Neuronal stem cell (in vitro differentiated cells): Measurements from ENCODE around the gene ARSA.

Experiments
- DNase-seq: peaks from one replicate; pipeline ENCODE4 v3.0.0-alpha.2; 2013; ENCODE audit warnings: low spot score
- H2AFZ ChIP-seq: one replicate; pipeline ENCODE4 v1.6.1; 2013; ENCODE audit warnings: mild to moderate bottlenecking, low read length, inconsistent platforms
- H2AK5ac ChIP-seq: 2 replicates; pipeline ENCODE4 v1.6.1; 2013; ENCODE audit warnings: low read depth, mild to moderate bottlenecking, inconsistent platforms, low read length, moderate library complexity, mixed read lengths
- H2BK120ac ChIP-seq: 2 replicates; pipeline ENCODE4 v1.6.1; 2013; ENCODE audit warnings: low read depth, mild to moderate bottlenecking, inconsistent platforms, low read length, moderate library complexity, mixed read lengths
- H2BK12ac ChIP-seq: one replicate; pipeline ENCODE4 v1.6.1; 2013; ENCODE audit warnings: low read length, inconsistent platforms
- H2BK15ac ChIP-seq: 2 replicates; pipeline ENCODE4 v1.6.1; 2013; ENCODE audit warnings: mild to moderate bottlenecking, low read length, inconsistent platforms, mixed read lengths
- H2BK5ac ChIP-seq: one replicate; pipeline ENCODE4 v1.6.1; 2013; ENCODE audit warnings: inconsistent platforms, mild to moderate bottlenecking, low read length, moderate library complexity
- H3K14ac ChIP-seq: one replicate; pipeline ENCODE4 v1.6.1; 2013; ENCODE audit warnings: low read length, inconsistent platforms
- H3K18ac ChIP-seq: 2 replicates; pipeline ENCODE4 v1.6.1; 2013; ENCODE audit warnings: low read length, inconsistent platforms
- H3K23ac ChIP-seq: 2 replicates; pipeline ENCODE4 v1.6.1; 2013; ENCODE audit warnings: low read depth, mild to moderate bottlenecking, mixed read lengths, low read length, inconsistent platforms; ENCODE audit not compliant: poor library complexity
- H3K27ac ChIP-seq: replicated peaks from 3 replicates; pipeline ENCODE4 v1.5.1; 2013; ENCODE audit warnings: low read length, inconsistent platforms
- H3K27me3 ChIP-seq, 3 experiments: 2 replicates each; pipeline ENCODE4 v1.6.1; 2013; ENCODE audit warnings: low read length in 3 of 3, mild to moderate bottlenecking in 2 of 3, inconsistent platforms in 1 of 3, low read depth in 1 of 3, mixed read lengths in 1 of 3, moderate library complexity in 1 of 3; ENCODE audit not compliant: control insufficient read depth in 3 of 3, insufficient read depth in 3 of 3
- H3K36me3 ChIP-seq, 2 donors: replicated peaks in 1 of 2; 2 replicates each; pipeline ENCODE4 v1.6.1; 2013; ENCODE audit warnings: low read length in 2 of 2; ENCODE audit not compliant: control insufficient read depth in 2 of 2, insufficient read depth in 2 of 2
- H3K4ac ChIP-seq: 2 replicates; pipeline ENCODE4 v1.6.1; 2013; ENCODE audit warnings: inconsistent platforms, mild to moderate bottlenecking, low read length, moderate library complexity
- H3K4me1 ChIP-seq, 2 donors: 1 replicate in 1 of 2; 2 replicates in 1 of 2; pipeline ENCODE4 v1.6.1; 2013; ENCODE audit warnings: low read length in 2 of 2, low read depth in 1 of 2; ENCODE audit not compliant: control insufficient read depth in 2 of 2, insufficient read depth in 1 of 2
- H3K4me2 ChIP-seq: one replicate; pipeline ENCODE4 v1.6.1; 2013; ENCODE audit warnings: mild to moderate bottlenecking, low read length, inconsistent platforms; ENCODE audit not compliant: insufficient read depth, poor library complexity, severe bottlenecking
- H3K4me3 ChIP-seq, 2 donors: 2 replicates each; pipeline ENCODE4 v1.5.1; 2013; ENCODE audit warnings: low read length in 2 of 2, mild to moderate bottlenecking in 2 of 2, inconsistent platforms in 1 of 2, moderate library complexity in 1 of 2
- H3K79me1 ChIP-seq: one replicate; pipeline ENCODE4 v1.6.1; 2013; ENCODE audit warnings: low read depth, mild to moderate bottlenecking, inconsistent platforms, low read length, moderate library complexity
- H3K9ac ChIP-seq: one replicate; pipeline ENCODE4 v1.6.1; 2013; ENCODE audit warnings: mild to moderate bottlenecking, low read depth, low read length, inconsistent platforms; ENCODE audit not compliant: poor library complexity
- H3K9me3 ChIP-seq, 2 donors: replicated peaks in 1 of 2; 2 replicates each; pipeline versions ENCODE3 to v1.6.1; 2013; ENCODE audit warnings: low read length in 2 of 2, mild to moderate bottlenecking in 2 of 2, inconsistent platforms in 1 of 2, low read depth in 1 of 2, mixed read lengths in 1 of 2, moderate library complexity in 1 of 2; ENCODE audit not compliant: control insufficient read depth in 2 of 2, insufficient read depth in 1 of 2
- H4K8ac ChIP-seq: one replicate; pipeline ENCODE4 v1.6.1; 2013; ENCODE audit warnings: low read depth, mild to moderate bottlenecking, inconsistent platforms, low read length, moderate library complexity
- H4K91ac ChIP-seq: one replicate; pipeline ENCODE4 v1.6.1; 2013; ENCODE audit warnings: low read length, low read depth, mild to moderate bottlenecking, inconsistent platforms; ENCODE audit not compliant: poor library complexity
- WGBS, 2 donors: extraction: QIAGEN DNeasy Blood & Tissue Kit; methylation state at CpG; one replicate each; pipeline ENCODE4 v1.1.7; 2013; ENCODE audit warnings: missing lambda C conversion rate in 2 of 2, mixed read lengths in 1 of 2; ENCODE audit not compliant: insufficient read length in 2 of 2, insufficient replicate concordance in 1 of 2; ENCODE audit errors: extremely low coverage in 2 of 2; 5-methylcytosine and 5-hydroxymethylcytosine counted together

ARSA gene

DNA sequence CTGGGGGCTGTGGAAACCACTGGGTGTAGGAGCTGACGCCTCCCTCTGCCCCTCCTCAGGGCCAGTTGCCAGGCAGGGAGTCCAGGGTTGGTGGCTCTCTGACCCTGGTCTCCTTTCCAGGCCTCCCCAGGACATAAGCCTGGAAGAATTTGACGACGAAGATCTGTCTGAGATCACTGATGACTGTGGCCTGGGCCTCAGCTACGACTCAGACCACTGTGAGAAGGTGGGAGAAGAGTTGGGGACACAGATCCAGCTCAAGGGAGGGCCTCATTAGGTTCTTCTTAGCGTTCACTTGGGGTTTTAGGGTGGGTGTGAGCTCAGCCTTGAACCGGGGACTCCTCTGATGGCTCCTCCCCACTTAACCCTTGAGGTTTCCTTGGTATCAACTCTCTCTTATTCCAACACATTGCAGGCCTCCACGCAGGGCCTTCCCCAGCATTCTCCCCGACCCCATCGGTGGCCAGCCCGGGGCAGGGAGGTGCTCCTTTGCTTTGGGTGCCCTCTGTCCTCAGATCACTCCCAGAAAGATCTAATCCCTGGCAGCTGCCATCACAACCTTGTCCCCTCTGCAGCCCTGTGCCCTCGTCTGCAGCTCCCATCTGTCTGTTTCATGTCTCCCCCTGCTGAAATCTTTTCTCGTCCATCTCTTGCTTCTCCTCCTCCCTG is 26.1 kb downstream of the ARSA start:
- Histone ChIP-seq H3K23ac (peak overlapping the region; percentile 52), H3K4me1 (peaks cover 8 to 12% of the 10 kb centered on the region in 2 donors), H4K91ac (no peak overlapping the region), H3K27ac (no peak overlapping the region), H3K4ac (no peak overlapping the region), H2AK5ac (no peak overlapping the region), H3K4me2 (no peak overlapping the region), H3K4me3 (peak overlapping the region in 1 of 2 donors; percentile 46), H4K8ac (no peak overlapping the region), H2BK15ac (no peak overlapping the region), H3K9ac (no peak overlapping the region), H3K79me1 (peaks cover 2% of the 10 kb centered on the region), H3K36me3 (peaks cover 0 to 24% of the 10 kb centered on the region in 2 donors), H3K9me3 (no peaks in the 10 kb centered on the region), H2BK5ac (no peak overlapping the region), H3K14ac (no peak overlapping the region), H3K27me3 (peaks cover 0 to 17% (median 0%) of the 10 kb centered on the region in 3 experiments), H2AFZ (no peak overlapping the region), H2BK12ac (no peak overlapping the region), H3K18ac (no peak overlapping the region), H2BK120ac (no peak overlapping the region)
- WGBS, 2 donors = no CpG with 5 or more reads among the region's 12 CpGs
- DNase-seq = no peak

GRCh38 chr22:50600967-50601668 is 26.8 kb downstream of the ARSA start:
- Histone ChIP-seq H3K14ac (no peak overlapping the region), H3K4me1 (peaks cover 8 to 12% of the 10 kb centered on the region in 2 donors), H2AFZ (peak overlapping the region; percentile 93), H2BK5ac (no peak overlapping the region), H3K4me2 (peak overlapping the region; percentile 57), H2AK5ac (no peak overlapping the region), H3K18ac (peak overlapping the region; percentile 57), H3K4ac (no peak overlapping the region), H3K36me3 (peaks cover 0 to 20% of the 10 kb centered on the region in 2 donors), H2BK12ac (no peak overlapping the region), H3K9me3 (no peaks in the 10 kb centered on the region), H3K79me1 (peaks cover 2% of the 10 kb centered on the region), H3K23ac (peak overlapping the region; percentile 55), H4K91ac (no peak overlapping the region), H3K27ac (no peak overlapping the region), H3K27me3 (peaks cover 0 to 17% (median 0%) of the 10 kb centered on the region in 3 experiments), H4K8ac (no peak overlapping the region), H3K9ac (peak overlapping the region; percentile 50), H2BK120ac (no peak overlapping the region), H3K4me3 (peak overlapping the region; percentile 46 to 77), H2BK15ac (no peak overlapping the region)
- WGBS, 2 donors = no CpG with 5 or more reads among the region's 52 CpGs
- no peak for DNase-seq

GRCh38 chr22:50600538-50600937 is 27.4 kb downstream of the ARSA start, which contains the start of gene MAPK8IP2:
Gene MAPK8IP2 (plus strand): TSS chr22:50600793. CDS start chr22:50600819, 26 bp downstream.
- H3K4ac ChIP-seq = no peak within 1 kb of the TSS
- peak within 1 kb of the TSS; percentile 93 for H2AFZ ChIP-seq
- no peak within 1 kb of the TSS for H2BK12ac ChIP-seq
- H3K4me3 ChIP-seq = peak within 1 kb of the TSS; percentile 46 to 77
- no peak within 1 kb of the TSS for H2BK5ac ChIP-seq
- H2AK5ac ChIP-seq = no peak within 1 kb of the TSS
- H3K14ac ChIP-seq = no peak within 1 kb of the TSS
- peaks cover 8 to 12% of the 10 kb centered on the region in 2 donors for H3K4me1 ChIP-seq
- DNase-seq = no peak
- H3K4me2 ChIP-seq = peak within 1 kb of the TSS; percentile 66
- no CpG with 5 or more reads among the region's 61 CpGs for WGBS, 2 donors
- H2BK120ac ChIP-seq = no peak within 1 kb of the TSS
- H3K23ac ChIP-seq = peak within 1 kb of the TSS; percentile 55
- peak within 1 kb of the TSS; percentile 57 for H3K18ac ChIP-seq
- peak within 1 kb of the TSS; percentile 50 for H3K9ac ChIP-seq
- no peak within 1 kb of the TSS for H4K8ac ChIP-seq
- H3K9me3 ChIP-seq = no peaks in the 10 kb centered on the region
- no peak within 1 kb of the TSS for H4K91ac ChIP-seq
- peaks cover 0 to 15% of the 10 kb centered on the region in 2 donors for H3K36me3 ChIP-seq
- peaks cover 2% of the 10 kb centered on the region for H3K79me1 ChIP-seq
- H3K27ac ChIP-seq = no peak within 1 kb of the TSS
- peaks cover 0 to 17% (median 0%) of the 10 kb centered on the region in 3 experiments for H3K27me3 ChIP-seq
- no peak within 1 kb of the TSS for H2BK15ac ChIP-seq
